CD4-positive, alpha-beta T cell treated with Interleukin-4 for 4 hours (primary cell): ENCODE results near the gene METTL8.
"Not testable (repeated sequence)": the region's sequence is repeated elsewhere in the genome, so short reads cannot be mapped to it uniquely, and the experiment has no call there.

ENCODE experiments used
- DNase-seq: peaks from one replicate; pipeline ENCODE4 v3.0.0-alpha.2; 2020

Gene METTL8

DNA sequence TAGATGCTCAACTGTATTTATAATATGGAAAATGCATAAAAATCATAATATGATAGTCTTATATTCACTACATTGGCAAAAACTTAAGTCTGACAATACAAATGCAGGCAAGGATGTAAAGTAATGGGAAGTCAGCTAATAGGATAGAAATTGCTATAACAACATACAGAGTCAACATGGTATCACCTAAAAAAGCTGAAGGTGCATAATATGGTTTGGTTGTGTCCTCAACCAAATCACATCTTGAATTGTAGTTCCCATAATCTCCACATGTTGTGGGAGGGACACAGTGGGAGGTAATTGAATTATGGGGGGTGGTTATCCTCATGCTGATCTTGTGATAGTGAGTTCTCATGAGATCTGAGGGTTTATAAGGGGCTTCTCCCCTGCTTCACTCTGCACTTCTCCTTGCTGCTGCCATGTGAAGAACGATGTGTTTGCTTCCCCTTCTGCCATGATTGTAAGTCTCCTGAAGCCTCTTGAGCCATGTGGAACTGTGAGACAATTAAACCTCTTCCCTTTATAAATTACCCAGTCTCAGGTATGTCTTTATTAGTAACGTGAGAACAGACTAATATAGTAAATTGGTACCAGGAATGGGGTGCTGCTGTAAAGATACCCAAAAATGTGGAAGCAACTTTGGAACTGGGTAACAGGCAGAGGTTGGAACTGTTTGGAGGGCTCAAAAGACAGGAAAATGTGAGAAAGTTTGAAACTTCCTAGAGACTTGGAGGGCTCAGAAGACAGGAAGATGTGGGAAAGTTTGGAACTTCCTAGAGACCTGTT is 10.9 kb downstream of the METTL8 start:
- not testable (repeated sequence) for DNase-seq

DNA sequence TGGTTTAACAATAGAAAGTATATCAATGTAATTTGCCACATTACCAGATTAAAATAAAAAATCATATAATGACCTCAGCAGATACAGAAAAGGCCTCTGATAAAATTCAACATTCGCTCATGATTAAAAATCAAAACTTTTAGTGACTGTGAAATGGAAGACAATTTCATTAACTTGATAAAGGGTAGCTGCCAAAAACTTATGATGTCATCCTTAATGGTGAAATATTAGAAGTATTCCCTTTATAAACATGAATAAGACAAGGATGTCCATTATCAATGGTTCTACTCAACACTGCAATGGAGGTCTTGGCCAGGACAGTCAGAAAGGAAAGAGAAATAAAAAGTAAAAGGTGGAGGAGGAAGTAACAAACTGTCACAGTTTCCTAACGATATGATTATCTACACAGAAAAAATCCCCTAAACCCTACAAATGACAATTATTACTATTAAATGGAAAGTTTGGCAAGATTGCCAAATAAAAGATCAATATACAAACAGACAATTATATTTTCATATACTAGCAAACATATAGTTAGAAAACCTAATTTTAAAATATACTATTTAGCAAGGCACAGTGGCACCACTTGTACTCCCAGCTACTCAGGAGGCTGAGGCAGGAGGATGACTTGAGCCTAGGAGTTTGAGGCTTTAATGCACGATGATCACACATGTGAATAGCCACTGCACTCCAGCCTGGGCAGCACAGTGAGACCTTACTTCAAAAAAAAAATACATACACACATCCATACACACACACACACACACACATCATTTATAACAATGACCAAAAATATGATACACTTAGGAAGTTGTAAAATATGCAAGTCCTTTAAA is 12.8 kb downstream of the METTL8 start:
- no peak for DNase-seq

DNA sequence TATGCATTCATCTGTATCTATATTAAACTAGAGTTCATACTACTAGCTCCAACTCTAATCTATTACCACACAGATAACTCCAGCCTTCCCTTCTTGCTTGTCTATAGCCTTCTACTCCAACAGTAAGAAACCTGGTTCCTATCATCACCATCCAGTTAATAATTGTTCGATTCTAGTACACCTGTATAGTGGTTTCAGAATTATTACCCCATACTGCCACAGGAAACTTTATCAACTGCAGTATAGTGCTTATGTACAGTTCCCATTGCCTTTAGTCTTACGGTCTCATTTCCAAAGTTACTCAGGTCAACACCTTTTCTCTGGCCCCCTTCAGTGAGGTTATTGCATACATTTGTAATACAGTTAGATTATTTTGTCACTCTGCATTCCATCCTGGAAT is 14.5 kb downstream of the METTL8 start:
- DNase-seq = no peak

DNA sequence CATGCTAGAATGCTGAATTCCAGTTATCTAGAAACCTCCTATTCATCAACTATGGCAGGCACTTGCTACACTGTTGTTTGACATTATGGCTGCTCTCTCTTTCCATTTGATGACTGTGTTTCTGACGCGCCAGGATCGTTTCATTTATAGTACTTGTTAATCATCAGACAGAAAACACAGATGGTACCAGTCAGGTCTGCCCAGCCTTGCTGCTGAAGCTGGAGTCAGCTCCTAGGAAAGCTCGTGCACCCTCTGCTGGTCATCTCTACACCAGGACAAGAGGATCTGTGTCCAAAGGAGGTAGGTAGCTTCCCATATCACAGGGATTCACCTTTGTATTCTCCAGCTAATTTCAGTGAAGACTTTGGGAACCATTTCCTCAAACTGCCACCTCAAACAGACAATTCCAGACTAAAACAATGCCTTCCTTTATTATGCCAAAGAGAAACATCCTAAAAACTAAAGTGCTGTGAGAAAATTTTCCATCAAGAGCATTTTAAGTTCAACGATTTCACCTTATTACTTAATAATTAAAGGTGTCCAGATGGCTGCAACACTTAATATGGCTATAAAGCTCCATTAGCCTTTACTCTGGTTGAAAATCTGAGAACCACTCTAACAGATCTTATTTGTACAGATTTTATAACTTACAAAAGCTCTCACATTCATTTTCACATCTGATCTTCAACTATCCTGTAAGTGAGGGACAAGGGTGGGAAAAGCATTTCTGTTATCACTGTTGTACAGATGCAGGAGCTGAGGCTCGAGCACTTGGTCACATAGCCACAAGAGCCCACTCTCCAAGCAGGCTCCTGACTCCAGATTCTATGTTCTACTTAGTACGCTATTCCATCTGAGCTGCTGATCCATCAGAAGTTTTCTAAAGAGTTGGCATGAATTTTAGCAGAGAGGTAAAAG is 17.5 kb downstream of the METTL8 start:
- peak; percentile 84 for DNase-seq

DNA sequence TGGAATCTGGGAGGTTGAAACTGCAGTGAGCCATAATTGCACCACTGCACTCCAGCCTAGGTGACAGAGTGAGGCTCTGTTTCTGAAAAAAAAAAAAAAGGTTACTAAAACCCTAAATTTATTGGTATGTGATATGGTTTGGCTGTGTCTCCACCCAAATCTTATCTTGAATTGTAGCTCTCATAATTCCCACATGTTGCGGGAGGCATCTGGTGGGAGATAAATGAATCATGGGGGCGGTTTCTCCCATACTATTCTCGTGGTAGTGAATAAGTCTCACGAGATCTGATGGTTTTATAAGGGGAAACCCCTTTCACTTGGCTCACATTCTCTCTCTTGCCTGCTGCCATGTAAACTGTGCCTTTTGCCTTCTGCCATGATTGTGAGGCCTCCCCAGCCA is 19.1 kb downstream of the METTL8 start:
- DNase-seq = not testable (repeated sequence)

DNA sequence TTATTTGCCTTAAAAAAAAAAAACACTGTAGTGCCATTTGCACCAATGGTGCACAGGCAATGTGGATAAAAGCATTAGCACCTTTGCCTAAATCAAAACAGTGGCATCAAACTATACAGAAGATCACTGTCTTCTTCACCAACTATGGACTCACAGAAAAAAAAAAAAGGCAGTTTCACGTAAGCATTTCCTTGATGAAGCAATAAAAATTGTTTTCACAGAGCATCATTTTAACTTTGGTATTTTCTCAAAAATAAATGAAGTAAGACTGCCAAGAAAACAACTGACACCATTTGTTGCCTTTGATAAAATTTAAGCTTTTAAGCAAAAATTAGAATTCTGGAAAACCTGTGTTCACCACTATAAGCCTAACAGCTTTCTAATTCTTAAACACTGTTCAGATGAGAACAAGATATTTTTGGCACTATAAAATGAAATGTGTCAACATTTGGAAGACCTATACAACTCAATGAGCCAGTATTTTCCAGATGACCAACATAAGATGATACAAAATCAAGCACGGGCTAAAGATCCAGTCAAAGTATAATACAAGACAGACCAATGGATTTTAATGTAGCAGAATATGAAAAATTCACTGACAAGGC is 21.1 kb downstream of the METTL8 start:
- no peak for DNase-seq

DNA sequence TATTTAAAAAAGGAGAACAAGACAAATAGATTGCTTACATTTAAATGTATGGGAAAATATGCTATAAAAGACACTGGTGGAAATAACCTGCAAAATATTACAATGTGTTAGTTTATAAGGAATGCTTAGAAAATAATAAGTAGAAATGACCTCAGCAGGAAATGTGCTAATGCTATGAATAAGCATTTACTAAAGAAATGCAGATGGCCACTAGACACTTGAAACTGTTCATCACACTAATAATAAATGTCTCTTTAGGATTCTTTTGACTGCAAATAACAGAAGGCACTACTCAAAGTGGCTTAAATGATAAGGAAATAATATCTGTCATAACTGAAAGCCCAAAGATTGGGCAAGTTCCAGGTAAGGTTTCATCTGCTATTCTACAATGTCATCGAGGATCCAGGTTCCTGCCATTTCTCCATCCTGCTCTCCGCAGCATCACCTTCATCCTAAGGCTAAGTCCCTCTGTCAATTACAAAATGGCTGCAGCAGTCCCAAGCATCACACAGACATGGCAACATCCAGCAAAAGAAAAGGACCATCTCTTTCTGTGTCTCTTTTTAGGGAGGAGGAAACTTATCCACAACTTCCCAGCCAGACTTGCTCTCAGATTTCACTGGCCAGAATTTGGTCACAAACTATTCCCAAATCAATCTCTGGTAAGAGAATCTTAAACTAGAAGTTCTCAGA is 21.9 kb downstream of the METTL8 start:
- no peak for DNase-seq

DNA sequence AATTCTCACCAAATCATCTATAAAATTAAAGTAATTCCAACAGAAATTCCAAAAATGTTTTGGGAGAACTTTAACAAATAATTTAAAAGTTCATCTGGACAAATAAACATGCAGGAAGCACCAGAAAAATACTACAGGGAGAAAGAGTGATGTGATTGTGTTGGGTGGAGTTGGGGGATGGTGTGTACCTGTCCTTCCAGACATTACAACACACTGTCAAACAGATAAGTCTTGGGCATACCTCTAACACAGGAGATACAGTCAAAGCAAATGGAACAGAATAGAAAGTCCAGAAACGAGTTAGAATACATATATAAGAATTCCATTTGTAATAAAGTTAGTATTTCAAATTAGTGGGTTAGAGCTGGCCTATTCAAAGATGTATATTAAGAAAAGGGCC is 22.6 kb downstream of the METTL8 start:
- no peak for DNase-seq

DNA sequence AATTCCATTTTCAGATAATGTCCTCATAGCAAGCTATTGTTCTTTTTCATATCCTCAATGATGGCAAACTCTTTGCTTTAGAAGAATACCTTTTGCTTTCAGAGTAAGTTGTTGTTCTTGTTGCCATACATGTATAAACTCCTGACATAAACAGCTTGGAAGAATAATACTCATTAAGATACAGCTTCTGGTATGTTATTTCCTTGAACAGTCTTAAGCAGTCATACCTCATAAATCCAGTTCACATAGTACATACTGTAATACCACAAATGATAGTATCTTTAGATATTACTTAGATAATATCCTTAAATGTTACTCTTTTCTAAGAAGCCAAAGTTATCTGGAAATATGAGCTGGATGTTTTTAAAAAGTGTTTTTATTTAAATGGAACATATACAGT is 23.2 kb downstream of the METTL8 start:
- DNase-seq = no peak

DNA sequence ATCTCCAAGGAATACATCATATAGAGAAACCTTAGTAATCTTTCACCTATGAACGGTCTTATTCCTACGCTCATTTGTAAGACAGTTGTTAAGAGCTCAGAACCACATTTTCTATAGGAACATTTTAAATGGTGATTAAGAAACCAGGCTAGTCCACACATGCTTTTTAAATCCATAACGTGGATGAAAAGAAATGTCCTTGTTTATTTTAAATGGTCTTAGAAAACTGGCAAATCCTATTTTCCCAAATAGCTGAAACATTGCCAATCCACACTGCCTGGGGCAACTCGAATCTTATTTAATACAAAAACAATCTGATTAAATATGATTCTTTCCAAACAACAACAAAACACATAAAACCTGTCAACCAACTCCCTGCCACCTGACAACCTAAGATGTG is 23.7 kb downstream of the METTL8 start:
- DNase-seq = no peak

DNA sequence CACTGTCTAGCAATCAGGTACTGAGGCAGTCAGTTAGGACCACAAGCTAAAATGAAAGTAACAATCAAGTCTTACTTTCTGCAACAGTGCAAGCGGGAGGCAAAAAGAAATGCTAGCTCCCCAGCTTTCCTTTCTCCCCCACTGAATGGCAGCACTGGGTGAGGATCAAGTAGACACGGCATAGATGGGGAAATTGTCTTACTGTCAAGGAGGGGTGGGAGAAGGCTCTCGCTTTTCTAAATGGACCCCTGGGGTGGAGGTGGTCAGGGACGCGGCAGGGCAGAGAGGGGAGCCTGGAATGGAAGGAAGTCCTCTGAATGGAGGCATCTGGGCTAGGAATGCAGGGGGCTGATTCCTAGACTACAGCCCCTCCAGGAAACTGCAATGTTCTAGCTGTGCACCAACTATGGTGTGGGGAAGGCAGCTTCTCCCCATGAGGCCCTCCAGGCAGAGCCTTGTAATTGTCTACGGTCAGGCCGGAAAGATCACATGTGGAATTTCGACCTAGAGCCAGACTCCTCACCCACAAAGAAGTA is 24.3 kb downstream of the METTL8 start:
- DNase-seq = no peak

DNA sequence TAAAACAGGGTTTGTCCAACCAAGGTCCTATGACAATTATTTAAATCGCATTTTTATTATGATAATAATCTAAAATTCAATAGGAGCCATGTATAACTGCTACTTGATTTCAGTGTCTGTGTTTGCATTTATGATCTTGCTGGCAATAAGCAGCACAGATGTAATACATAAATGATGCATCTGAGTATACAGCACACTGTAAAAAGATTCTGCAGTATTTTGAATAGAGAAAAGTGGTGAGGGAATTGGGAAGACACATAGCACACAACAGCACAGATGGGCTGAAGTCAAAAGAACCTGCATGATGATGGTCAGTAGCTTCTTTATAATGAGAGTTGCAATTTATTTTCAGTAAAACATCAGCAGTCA is 26.1 kb downstream of the METTL8 start:
- no peak for DNase-seq

DNA sequence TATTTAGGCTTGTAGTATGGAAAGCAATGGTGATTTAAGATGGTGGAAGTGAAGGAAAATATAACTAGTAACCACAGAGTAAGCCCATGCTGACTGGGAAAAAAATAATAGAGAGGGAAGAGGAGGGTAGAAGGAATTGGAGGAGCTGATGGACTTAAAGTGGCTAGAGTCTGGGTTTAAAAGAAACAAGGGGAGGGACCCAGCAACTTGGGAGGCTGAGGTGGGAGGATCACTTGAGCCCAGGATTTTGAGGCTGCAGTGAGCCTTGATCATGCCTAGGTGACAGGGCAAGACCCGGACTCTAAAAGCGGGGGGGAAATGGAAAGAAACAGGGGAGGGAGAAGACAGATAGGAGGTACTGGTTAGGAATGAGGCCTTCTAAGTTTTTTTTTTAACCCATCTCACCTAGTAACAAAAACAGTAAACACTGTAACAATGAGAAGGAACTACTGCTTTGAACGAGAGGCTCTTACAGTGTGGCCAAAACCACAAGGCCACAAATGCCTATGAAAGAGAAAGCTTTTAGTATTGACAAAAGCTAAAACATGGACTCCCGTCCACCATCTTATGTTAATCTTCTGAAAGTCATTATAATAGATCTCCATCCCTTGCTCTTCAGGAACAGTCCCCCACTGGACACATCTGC is 26.6 kb downstream of the METTL8 start:
- DNase-seq = no peak

DNA sequence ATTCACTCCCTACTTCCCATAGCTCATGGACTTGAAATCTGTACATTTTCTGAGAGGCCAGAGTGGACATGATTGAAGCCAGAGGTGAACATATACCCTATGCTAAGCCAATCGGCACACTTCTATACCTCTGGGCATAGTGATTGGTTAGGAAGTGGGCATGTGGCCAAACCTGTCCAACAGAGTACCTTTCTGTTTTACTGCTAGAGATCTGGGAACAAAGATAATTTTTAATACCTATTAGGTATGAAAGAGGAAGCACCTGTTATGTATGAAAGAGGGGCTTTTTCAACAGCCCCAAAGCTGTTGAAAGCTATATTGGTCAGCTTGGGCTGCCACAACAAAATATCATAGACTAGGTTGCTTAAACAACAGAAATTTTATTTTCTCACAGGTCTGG is 27.7 kb downstream of the METTL8 start:
- no peak for DNase-seq

DNA sequence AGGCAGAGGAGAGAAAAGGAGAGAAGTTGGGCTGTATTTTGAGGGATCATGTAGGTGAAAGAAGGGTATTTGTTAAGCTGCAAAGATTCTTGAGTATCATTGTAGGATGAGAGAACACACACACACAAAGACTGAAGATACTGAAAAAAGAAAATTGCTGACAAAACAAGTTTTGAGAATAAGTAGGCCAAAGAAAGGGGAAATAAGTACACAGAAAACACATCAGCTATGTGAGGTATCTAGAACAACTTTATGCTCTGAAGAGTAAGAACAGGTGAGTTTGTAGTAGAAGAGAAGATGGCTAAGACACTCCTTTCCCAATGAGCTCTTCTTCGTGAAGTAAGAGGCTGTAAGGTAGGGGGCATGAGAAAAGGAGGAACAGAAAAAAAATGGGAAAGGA is 28.2 kb downstream of the METTL8 start:
- DNase-seq = no peak

DNA sequence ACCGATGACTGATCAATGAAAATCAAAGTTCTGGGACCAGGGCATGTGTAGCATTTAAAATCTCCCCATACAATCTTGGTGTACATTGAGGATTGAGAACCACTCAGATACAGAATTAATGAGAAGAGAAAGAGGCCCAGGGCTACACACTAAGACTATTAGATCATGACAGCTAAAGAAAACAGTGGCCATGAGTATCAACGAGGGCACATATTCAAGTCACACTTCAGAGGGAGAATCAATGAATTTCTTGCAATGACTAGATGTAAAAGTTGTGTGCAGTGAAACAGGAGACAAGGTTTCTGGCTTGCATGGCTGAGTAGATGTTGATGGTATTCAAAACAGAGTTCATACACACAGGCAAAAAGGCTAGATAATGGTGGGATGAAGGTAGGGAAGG is 29.1 kb downstream of the METTL8 start:
- DNase-seq = no peak

DNA sequence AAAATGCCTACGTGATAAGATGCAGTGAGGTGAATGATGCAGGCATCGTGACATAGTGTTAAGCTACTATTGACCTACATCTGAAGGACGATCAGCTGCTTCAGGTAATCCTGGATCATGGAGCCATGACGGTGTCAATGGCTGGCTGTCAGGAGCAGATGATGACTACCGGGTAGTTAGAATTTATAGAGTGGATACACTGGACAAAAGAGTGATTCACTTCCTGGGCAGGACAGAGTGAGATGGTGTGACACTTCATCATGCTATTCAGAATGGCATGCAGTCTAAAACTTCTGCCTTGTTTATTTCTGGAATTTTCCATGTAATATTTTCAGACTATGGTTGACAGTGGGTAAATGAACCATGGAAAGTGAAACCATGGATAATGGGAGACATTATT is 29.5 kb downstream of the METTL8 start:
- no peak for DNase-seq

DNA sequence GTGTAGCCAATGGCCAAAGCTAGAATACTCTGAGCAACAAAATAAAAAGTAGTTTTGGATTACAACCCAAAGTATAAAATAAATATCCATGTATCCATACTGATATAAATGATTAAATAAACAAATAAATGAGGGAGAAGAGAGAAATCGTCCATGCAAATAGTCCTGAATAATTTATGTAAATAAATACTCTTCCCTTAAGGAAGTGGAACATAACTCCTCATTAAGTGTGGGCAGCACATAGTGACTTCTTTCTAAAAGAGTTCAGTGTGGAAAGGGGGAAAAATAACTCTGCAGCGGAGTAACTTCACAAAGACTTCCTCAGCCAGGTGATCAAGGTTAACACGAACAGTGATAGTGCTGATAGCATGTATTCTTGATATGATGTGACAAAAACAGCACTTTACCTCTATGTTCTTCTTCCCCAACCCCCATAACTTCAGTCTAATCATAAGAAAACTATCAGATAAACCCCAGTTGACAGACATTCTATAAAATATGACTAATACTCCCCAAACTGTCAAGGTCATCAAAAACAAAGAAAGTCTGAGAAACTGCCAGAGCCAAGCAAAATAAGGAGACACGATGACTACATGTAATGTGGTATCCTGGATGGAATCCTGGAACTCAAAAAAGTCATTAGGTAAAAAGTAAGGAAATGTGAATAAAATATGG is 30.7 kb downstream of the METTL8 start:
- no peak for DNase-seq

DNA sequence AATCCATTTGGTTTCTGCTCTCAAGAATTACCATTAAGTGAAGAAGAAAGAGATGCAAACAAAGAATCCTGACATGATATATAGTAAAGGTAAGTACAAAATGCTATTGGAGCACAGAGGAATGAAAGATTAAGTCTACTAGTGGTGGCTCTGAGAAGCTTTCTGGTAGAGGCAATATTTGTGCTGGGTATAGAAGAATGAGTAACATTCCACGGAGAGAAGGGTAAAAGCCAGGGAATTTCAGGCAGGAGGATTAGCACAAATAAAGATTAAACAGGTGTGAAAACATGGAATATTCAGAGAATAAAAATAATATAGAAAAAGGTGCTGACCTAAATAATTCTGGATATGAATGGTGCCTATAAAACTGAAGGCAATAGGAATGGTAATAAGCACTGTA is 31.8 kb downstream of the METTL8 start:
- no peak for DNase-seq

DNA sequence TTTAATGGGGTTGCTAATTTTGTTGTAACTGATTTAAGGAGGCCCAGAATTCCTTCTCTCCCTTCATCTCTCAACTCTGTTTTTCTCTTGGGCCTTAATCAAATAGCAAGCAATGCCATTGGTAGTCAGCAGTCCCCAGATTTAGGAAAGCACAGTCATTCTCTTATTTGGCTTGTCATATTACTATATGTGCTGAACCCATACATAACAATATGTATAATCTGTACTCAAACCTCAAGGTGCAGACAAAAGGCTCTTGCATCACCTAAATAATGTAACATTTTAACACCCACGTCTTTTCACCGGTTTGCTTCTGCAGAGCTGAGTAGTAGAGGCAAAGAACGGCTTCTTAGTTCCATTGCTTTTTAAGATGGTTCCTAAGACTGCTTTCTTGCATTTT is 33.4 kb downstream of the METTL8 start:
- no peak for DNase-seq

DNA sequence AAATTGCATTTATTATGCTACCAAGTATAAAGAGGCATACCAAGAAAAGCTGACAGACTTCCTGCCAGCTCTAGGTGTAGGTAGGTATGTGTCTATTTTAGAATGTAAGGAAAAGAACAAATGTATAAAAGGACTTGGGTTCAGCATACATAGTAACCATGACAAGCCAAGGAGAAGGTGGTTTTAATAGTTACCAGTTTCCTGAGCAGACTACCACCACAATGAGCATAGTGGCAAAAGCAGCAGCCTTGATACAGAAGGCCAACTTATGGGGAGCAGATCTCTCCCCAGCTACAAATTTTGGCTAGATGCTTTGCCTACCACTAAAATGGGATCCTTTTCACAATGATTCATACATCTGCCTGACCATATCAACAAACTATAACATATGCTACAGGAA is 34.5 kb downstream of the METTL8 start:
- no peak for DNase-seq
